Stimulated activated CD4-positive, alpha-beta T cell treated with anti-CD3 and anti-CD28 coated beads, Interleukin-1b, Interleukin-23, amount 100 ng/mL, for 48 hours (primary cell): Measurements from ENCODE around the gene WASF2.
"Not testable (repeated sequence)": the region's sequence is repeated elsewhere in the genome, so short reads cannot be mapped to it uniquely, and the experiment has no call there.

ENCODE experiments used
- DNase-seq: peaks from one replicate; pipeline ENCODE4 v3.0.0-alpha.2; 2020

Gene WASF2

GRCh38 chr1:27491748-27492700, 2.1 kb upstream of the WASF2 start:
- DNase-seq = no peak

DNA sequence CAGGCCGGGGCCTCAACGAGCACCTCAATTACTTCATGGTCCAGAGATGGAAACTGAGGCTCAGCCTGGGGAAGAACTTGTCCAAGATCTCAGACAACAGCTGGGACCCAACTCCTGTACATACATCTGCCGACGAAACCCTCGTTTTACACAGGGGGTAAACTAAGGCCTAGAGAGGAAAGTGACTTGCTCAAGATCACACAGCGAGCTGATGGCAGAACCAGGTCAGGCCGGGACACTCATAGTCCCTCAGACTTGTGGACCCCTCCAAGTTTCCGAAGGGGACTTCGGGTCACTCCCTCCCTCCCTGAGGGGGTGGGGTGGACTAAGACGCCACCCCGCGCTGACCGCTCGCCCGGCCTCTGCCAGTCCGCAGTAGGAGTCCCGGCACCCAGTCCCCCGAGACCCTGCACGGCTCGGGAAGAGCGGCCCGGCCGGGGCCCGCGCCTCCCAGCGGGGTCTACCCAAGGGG, 430 bp downstream of the WASF2 start:
- peak; percentile 19 for DNase-seq

DNA sequence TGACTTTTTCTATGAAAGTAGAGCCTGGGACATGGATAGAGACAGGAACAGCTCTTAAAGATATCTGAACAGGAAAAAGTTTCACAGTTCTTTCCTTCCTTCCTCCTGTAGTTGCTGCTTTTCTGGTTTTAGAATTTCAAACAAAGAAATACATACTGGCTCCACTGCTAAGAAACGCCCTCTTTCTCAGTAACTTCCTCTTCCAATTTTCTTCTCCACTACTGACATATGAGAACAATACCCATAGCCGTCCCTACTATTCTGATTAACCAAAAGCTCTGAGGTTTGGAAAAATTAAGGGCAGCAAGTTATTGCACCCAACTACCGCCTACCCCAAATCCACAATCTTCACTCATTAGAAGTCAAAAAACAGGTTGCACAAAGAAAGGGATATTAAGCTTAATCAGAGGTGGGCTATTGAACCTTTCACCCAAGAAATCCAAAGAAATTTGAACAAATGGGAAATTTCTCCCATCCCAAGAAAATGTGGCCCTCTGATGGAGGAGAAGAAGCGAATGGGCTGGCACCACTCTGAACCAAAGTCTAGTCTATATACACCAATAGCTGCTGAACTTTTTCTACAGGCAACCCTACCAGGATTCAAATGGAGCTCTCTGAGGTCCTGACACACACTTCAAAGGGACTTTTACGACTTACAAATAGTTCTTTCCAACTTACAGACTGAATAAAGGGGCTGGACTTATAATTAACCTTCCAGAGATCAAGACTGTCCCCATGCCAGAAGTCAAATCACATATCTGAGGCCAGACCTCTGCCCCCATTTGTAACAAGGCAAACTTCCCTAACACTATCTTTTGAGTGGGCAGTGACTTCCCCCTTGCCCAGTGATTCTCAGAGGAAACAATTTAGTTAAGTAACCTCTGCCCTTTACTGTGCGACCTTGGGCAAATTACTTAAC, 1.7 kb downstream of the WASF2 start:
- DNase-seq = no peak

GRCh38 chr1:27485363-27485762, 4.6 kb downstream of the WASF2 start:
- DNase-seq = no peak

- DNase-seq = no peak
Observed at GRCh38 chr1:27483659-27484058, 6.3 kb downstream of the WASF2 start.

DNA sequence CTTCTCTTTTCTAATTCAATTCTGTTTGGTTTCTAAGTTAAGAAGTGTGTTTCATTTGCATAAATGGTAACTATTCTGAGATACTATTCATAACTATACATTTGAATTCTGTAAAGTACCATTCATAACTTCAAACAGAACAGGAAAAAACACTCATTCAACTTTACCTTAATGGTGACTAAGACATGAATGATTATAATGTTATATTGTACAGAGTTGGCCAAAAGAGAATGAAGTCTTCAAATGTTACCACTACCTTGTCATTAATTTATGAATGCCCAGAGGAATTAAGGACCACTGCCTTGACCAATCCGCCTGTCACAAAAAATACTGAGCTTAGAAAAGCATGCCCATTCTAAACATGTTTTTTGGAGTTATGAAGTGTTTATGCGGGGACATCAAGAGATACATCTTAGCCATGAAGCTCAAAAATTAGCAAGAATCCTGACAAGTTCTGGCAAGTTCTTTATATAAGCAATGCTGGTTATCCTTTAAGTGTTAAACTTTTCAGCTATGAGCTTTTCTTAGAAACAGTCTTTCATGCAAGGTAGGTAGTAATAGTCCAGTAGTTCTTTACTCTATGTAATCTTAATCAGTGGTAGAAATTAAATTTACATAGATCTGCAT, 7.9 kb downstream of the WASF2 start:
- no peak for DNase-seq

DNA sequence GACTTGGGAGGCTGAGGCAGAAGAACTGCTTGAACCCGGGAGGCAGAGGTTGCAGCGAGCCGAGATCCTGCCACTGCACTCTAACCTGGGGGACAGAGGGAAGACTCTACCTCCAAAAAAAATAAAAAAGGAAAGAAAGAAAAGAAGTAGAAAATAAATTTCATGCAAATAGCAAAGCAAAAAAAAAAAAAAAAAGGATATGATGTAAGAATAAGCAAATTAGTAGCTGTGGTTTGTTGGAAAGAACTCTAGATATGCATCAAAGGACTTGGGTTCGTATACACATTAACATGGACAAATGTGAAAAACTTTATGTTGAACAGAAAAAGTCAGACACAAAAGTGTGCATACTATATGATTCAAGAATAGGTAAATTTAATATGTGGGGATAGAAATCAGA, 11.9 kb downstream of the WASF2 start:
- DNase-seq = no peak

GRCh38 chr1:27476237-27476636, 13.7 kb downstream of the WASF2 start:
- peak; percentile 27 for DNase-seq

DNA sequence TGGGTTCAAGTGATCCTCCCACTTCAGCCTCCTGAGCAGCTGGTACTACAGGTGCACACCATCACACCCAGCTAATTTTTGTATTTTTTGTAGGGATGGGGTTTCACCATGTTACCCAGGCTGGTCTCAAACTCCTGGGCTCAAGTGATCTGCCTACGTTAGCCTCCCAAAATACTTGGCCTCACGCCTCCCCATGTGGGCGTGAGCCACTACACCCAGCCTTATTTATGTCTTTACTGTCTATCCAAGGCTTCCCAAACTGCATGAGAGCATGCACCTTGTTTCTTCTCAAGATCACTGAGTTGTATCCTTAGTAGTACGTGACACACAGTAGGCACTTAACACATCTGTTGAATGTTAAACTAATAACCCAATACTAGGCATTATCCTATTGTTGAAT, 14.2 kb downstream of the WASF2 start:
- DNase-seq = no peak

DNA sequence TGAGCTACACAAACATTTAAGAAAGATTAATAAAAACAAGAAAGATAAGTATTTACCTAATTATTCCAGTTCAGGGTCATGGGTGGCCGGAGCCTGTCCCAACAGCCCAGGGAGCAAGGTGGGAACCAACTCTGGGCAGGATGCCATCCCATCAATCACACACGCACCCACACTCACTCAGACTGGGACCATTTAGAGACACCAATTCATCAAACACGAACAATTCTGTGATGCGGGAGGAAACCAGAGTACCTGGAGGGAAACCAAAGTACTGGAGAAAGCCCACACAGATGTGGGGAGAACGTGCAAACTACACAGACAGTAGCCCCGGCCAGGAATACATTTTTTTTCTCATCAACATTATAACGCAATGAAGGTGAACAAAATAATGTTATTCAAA, 16.2 kb downstream of the WASF2 start:
- DNase-seq = no peak

DNA sequence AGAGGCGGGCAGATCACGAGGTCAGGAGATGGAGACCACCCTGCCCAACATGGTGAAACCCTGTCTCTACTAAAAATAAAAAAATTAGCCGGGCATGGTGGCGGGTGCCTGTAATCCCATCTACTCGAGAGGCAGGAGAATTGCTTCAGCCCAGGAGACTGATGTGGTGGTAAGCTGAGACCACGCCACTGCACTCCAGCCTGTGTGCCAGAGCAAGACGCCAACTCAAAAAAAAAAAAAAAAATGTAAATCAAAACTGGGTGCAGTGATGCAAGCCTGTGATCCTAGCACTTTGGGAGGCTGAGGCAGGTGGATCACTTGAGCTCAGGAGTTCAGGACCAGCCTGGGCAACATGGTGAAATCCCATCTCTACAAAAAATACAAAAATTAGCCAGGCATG, 17.9 kb downstream of the WASF2 start:
- DNase-seq = not testable (repeated sequence)

- DNase-seq = no peak
Observed at GRCh38 chr1:27471477-27471876, 18.5 kb downstream of the WASF2 start.

GRCh38 chr1:27469334-27469733, 20.6 kb downstream of the WASF2 start:
- DNase-seq = no peak

GRCh38 chr1:27468378-27468777, 21.6 kb downstream of the WASF2 start:
- DNase-seq = not testable (repeated sequence)

DNA sequence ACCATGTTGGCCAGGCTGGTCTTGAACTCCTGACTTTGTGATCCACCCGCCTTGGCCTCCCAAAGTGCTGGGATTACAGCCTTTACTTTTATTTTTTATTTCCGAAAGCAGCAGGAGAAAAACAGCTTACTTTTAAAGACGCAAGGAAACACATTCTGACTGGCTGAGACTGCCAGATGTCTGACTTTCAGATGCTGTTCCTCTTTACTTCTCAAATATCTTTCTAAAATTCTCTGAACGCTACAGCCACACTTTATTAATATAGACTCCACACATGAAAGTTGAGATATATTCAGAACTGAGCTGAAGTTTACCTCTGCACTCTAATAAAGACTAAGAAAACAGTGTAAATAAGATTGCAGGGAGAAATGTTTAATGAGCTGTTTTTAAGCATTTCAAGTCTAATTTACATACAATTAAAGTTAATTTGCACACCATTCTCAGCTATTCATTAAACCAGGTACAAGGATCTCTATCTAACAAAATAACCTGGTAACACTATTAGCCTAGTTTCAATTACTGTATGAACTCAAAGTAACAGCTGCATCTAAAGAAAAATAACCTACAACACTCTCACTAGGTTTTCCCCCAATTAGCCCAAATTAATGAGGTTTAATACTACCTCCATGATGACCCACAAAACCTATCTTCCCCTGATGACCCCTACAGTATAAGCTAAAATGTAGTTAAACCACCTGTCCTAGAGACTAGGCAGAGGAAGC, 24.9 kb downstream of the WASF2 start:
- no peak for DNase-seq

DNA sequence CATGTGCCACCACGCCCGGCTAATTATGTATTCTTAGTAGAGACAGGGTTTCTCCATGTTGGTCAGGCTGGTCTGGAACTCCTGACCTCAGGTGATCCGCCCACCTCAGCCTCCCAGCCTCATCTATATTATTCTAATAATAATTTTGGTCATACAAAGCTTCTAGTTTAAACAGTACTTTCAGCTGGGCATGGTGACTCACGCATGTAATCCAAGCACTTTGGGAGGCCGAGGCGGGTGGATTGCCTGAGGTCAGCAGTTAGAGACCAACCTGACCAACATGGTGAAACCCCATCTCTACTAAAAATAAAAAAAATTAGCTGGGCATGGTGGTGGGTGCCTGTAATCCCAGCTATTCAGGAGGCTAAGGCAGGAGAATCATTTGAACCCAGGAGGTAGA, 26.1 kb downstream of the WASF2 start:
- not testable (repeated sequence) for DNase-seq

- not testable (repeated sequence) for DNase-seq
Observed at GRCh38 chr1:27458521-27458920, 31.4 kb downstream of the WASF2 start.

DNA sequence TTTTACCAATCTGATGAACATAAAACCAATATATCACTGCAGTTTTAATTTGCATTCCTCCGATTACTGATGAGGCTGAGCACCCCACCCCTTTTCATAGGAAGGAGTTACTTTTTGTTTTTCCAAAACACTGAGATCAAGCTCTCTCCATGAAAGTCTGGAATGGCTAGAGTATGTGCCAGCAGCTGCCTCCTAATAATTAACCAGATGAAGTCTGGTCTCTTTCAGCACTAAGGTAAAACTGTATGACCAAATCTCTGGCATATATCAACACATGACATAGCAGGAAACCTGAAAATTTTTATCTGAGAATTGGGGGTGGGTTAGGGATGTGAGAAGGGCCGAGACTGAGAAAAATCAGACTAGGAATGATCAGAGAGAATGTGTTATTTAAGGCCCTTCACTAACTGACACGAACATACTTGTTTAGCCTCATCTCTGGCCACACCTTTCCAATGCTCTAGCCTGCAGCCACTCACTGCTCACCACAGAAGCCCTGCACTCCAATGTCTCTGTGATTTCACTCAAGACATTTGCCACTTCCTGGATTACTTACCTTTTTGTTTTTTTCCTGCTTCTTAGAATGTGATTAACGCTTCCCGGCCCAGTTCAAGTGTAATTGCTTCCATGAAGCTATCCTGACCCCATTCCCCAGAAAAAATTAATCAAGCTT, 34.7 kb downstream of the WASF2 start:
- DNase-seq = no peak

- no peak for DNase-seq
Observed at GRCh38 chr1:27454610-27455009, 35.4 kb downstream of the WASF2 start.

DNA sequence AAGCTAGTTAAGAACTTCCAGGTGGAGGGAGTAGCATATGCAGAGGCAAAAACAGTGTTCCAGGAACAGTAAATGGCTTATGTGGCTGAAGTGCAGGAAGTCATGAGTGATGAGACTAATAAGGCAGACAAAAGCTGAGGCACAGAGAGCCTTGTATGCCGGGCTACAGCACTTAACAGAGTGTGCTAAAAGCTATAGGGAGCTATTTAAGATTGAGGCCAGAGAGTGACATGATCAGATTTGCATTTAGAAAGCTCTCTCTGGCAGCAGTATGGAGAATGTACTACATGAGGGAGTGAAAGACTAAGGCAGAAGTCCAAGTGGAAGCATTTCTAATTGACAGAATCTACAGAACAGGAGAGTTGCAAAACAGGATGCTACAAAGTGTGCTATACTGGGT, 38.6 kb downstream of the WASF2 start:
- no peak for DNase-seq

GRCh38 chr1:27448982-27449381, 41.0 kb downstream of the WASF2 start:
- DNase-seq = no peak

DNA sequence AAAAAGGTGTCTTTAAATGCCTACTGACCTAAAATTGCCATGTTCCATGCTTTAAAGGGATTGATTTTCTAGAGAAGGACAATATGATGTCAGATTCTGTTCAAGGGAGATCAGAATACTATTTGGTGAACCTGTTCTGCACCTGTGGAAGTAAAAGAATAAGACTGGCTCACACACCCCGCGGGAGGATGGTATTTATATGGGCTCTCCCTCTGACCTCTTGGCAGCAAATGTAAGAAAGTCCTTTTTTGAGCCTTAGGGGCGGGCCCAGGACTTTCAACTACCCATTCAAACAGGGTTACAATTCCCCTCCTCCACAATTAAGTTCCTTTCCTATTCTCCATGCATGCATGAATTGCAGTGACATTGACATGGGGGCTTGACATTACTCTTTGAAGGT, 42.1 kb downstream of the WASF2 start:
- DNase-seq = no peak
